Islet precursor cell (in vitro differentiated cells): ENCODE measurements around the gene MYO1F.
"Not testable (repeated sequence)": the region's sequence is repeated elsewhere in the genome, so short reads cannot be mapped to it uniquely, and the experiment has no call there.

ENCODE experiments used
- DNase-seq: peaks from one replicate; pipeline ENCODE4 v3.0.0-alpha.2; 2018

Gene MYO1F

DNA sequence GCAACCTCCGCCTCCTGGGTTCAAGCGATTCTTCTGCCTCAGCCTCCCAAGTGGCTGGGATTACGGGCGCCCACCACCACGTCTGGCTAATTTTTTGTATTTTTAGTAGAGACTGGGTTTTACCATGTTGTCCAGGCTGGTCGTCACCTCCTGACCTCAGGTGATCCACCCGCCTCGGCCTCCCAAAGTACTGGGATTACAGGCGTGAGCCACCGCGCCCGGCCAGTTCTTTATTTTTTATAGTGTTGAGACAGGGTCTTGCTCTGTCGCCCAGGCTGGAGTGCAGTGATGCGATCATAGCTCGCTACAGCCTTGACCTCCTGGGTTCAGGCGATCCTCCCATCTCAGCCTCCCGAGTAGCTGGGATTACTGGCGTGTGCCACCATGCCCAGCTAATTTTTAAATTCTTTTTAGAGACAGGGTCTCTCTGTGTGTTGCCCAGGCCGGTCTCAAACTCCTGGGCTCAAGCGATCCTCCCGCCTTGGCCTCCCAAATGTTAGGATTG is 62.7 kb downstream of the MYO1F start:
- not testable (repeated sequence) for DNase-seq

- DNase-seq: peak; percentile 99
Measured at GRCh38 chr19:8513687-8514504, 63.3 kb downstream of the MYO1F start, which contains the start of gene ZNF414. Gene ZNF414 (minus strand): TSS chr19:8514167. CDS start chr19:8514046, 121 bp downstream.

DNA sequence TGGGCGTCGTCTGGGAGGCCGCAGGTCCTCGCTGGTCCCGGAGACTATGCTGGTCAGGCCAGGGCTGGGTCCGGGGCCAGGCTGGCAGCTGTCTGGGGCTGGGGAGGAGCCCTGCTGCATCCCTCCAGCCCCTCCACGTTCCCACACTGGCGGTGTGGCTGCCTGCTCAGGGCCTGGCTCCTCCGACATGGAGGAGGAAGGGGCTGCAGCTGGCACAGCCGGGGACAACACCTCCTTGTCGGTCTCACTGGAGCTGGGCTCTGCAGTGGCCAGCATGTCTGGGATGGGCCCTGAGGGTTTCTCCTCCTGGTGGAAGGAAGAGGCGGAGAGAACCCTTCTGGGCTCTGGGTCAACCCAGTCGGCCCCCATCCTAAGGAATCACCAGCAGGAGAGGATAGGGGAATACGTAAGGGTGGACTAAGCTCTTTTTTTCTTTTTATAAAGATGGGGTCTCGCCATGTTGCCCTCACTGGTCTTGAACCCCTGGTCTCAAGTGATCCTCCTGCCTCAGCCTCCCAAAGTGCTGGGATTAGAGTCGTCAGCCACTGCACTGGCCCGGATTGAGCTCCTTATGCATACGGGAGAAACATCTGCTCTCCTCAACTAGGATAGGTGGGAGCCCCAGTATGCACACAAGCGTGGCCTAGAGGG is 64.1 kb downstream of the MYO1F start:
- DNase-seq: no peak

GRCh38 chr19:8512115-8512967 is 64.9 kb downstream of the MYO1F start:
- no peak for DNase-seq

GRCh38 chr19:8511573-8512101 is 65.6 kb downstream of the MYO1F start:
- no peak for DNase-seq

DNA sequence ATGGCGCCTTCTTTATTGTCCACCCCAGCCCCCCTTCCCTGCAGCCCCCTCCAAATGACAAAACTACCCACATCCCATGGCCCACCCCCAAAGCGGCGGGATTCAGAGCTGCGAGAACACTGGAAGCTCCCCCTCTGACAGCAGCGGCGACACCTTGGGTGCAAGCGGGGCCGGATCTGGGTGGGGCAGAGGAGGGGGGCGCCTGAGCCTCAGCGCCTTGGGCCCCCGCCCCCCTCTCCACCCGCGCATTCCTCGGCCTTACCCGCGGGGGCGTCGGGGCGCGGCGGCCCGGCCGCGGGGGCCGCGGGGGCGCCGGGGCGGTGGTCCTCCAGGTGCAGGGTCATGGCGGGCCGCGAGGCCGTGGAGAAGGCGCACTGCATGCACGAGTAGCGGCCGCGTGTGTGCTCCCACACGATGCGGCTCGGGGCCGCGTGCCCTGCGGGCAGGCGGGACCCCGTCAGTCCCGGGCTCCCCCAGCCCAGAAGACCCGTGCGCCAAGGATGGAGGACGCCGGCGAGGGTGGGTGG is 66.6 kb downstream of the MYO1F start:
- DNase-seq: no peak

DNA sequence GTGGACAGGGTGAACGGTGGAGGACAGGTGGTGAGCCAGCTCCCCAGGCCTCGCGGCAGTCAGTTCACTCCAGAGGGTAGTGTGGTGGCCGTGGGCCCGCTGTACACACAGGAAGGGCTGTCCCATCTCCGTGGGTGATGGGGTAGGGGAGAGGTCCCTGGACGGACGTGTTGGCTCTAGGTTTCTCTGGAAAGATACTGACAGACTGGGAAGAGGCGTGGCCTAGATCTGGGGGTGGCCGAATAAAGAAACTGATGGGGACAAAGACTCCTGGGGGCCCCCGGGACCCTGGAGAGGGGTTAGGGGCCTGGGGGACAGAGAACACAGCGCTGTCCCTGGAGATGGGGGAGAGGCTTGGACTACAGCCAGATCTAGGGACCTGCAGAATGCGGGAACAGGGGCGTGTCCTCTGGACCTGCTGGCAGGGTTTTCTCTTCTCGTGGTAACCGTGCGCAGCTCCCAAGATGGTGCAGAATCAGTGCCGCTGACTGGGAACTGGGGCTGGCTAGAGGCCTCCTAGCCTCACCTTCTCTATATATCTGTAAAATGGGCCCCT is 70.8 kb downstream of the MYO1F start:
- no peak for DNase-seq

- DNase-seq: peak; percentile 93
Measured at GRCh38 chr19:8505680-8506401, 71.4 kb downstream of the MYO1F start.

GRCh38 chr19:8504919-8505318 is 72.3 kb downstream of the MYO1F start:
- no peak for DNase-seq

DNA sequence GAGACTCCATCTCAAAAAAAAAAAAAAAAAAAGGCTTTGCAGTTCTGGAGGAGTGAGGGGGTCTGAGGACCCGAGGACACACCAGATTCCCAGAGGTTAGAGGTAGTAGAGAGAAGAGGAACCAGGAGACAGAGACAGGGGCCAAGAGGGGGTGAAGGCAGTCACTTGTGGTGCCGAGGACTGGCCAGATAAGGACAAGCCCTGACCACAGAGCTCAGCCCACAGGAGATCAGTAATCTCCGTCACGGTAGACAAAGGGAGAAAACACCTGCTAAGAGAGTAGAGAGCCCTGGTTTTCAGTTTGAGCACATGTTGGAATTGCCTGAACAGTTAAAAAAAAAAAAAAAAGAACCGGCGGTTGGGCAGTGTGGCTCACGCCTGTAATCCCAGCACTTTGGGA is 73.1 kb downstream of the MYO1F start:
- no peak for DNase-seq

- no peak for DNase-seq
Measured at GRCh38 chr19:8503510-8503909, 73.7 kb downstream of the MYO1F start.

DNA sequence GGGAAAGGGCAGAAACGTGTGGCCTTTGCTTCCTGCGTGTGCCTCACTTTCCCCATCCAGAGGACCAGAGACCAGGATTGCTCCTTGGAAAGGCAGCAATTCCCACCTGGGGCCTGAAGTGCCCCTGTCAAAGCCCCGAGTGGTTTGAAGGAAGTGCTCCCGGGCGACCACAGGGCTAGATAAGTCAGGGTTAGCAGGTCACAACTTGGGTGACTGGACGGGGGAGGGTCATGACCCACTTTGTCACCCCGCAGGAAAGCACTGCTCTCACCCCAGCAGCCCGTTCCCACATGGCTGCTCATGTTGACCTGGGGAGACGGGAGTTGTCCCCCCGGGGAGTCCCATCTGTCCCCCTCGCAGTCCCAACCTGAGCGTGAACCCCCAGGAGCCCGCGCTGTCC is 75.3 kb downstream of the MYO1F start:
- DNase-seq: no peak

DNA sequence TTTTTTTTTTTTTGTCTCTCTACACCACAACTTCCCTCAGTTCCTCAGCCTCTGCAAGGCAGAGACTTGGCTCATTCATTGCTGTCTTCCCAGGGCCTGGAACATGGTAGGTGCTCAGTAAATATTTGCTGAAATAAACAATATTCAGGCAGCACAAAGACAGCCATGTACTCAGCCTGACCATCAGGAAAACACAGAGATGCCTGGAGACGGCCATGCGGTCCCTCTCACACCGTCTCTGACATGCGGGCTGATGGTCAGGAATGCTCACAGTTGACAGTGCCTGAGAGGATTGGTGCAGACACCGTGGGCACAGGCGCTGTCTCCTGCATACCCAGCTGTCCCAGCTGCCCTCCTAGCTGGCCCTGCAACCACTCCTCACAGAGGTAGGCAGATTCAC is 75.7 kb downstream of the MYO1F start:
- DNase-seq: no peak

DNA sequence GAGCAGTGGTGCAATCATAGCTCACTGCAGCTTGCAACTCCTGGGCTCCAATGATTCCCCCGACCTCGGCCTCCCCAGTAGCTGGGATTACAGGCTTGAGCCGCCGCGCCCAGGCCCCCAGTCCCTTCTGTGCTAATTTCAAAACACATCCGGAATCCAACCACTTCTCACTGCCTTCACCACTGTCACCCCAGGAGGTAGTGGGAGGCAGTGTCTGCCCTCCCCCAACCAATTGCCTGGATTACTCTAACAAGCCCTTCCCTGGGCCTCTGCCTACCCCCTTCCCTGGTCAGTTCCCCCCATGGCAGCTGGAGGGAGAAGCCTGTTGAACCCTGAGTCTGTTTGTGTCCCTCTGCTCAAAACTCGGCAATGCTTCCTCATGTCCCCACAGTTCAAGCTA is 77.1 kb downstream of the MYO1F start:
- DNase-seq: no peak

DNA sequence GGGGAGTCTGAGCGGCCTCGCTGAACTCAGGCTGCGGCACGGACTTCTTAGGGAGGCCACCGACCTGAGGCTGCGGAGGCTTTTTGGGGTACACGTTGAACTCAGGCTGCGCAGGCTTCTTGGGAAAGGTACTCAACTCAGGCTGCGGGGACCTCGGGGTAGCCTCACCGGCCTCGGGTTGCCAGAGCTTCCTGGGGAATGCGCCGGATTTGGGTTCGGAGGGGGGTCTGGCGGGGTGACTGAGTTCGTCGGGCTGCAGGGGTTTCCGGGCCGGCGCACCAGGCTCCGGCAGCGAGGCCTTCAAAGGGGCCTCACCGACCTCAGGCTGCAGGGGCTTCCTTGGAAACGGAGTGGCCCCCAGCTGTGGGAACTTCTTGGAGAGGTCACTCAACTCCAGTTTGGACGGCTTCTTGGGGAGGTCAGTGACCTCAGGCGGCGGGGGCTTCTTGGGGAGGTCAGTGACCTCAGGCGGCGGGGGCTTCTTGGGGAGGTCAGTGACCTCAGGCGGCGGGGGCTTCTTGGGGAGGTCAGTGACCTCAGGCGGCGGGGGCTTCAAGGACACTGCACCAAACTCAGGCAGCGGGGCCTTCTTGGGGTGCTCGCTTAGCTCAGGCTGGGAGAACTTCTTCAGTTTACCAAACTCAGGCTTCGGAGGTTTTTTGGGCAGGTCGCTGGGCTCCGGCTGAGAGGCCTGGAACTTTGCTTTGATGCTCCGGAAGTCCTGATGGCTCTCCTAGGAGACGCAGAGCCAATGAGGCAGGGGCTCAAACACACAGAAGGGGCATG is 78.0 kb downstream of the MYO1F start:
- no peak for DNase-seq

- no peak for DNase-seq
Measured at GRCh38 chr19:8498295-8498694, 78.9 kb downstream of the MYO1F start.

GRCh38 chr19:8494158-8494557 is 83.1 kb downstream of the MYO1F start:
- DNase-seq: no peak

DNA sequence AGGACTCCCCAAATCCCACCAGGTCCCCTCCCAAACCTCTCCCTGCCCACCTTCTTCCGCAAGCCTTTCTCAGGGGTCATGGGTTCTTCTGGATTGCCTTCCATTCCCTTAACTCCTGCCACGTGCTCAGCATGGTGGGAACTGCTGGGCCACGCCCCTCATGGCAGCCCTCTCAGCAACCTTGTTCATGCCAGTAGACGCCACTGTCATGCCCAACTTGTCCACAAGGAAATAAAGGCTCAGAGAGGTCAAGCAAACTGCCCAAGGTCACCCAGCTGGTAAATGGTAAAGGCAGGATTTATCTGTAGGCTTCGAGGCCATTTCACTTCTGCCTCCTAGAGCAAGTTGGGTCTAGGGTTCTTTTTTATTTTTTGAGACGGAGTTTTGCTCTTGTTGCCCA is 85.7 kb downstream of the MYO1F start:
- no peak for DNase-seq

GRCh38 chr19:8490873-8491272 is 86.4 kb downstream of the MYO1F start:
- no peak for DNase-seq

- no peak for DNase-seq
Measured at GRCh38 chr19:8490395-8490760, 86.9 kb downstream of the MYO1F start.
